Stimulated activated naive CD8-positive, alpha-beta T cell treated with anti-CD3 and anti-CD28 coated beads, Interleukin-15, Interleukin-2, amounts not matched to agents 100 ng/mL and 50 ng/mL, for 24 hours (primary cell): ENCODE data around the gene PDCL3.
A peak's percentile ranks its signal among the peaks of the same experiment; 100 is the strongest.

Experiments
- H3K27ac Mint-ChIP-seq: one replicate; pipeline ENCODE4 v1.8.0; 2021; ENCODE audit warnings: mild to moderate bottlenecking, mixed read lengths
- H3K27me3 Mint-ChIP-seq: one replicate; pipeline ENCODE4 v1.8.0; 2021; ENCODE audit warnings: mixed read lengths
- H3K36me3 Mint-ChIP-seq: one replicate; pipeline ENCODE4 v1.8.0; 2021; ENCODE audit warnings: low read depth, mixed read lengths
- H3K4me1 Mint-ChIP-seq: one replicate; pipeline ENCODE4 v1.8.0; 2021; ENCODE audit warnings: low read depth, mixed read lengths
- H3K4me3 Mint-ChIP-seq: one replicate; pipeline ENCODE4 v1.8.0; 2021; ENCODE audit warnings: mild to moderate bottlenecking, mixed read lengths
- H3K9me3 Mint-ChIP-seq: one replicate; pipeline ENCODE4 v1.8.0; 2021; ENCODE audit warnings: mixed read lengths

PDCL3 gene

DNA sequence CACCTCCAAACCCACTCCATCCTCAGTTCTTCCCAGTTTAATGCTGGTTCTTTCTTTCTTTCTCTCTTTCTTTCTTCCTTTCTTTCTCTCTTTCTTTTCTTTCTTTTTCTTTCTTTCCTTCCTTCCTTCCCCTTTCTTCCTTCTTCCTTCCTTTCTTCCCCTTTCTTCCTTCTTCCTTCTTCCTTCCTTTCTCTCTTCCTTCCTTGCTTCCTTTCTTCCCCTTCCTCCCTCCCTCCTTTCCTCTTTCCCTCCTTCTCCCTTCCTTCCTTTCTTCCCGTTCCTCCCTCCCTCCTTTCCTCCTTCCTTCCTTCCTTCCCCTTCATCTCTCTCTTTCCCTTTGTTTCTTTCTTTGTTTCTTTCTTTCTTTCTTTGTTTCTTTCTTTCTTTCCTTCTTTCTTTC is 50.9 kb downstream of the PDCL3 start:
- no peaks in the 10 kb centered on the region for H3K36me3 Mint-ChIP-seq
- no peaks in the 10 kb centered on the region for H3K9me3 Mint-ChIP-seq
- no peaks in the 10 kb centered on the region for H3K4me1 Mint-ChIP-seq
- no peak overlapping the region for H3K4me3 Mint-ChIP-seq
- H3K27ac Mint-ChIP-seq: peak overlapping the region; percentile 45
- H3K27me3 Mint-ChIP-seq: no peaks in the 10 kb centered on the region

DNA sequence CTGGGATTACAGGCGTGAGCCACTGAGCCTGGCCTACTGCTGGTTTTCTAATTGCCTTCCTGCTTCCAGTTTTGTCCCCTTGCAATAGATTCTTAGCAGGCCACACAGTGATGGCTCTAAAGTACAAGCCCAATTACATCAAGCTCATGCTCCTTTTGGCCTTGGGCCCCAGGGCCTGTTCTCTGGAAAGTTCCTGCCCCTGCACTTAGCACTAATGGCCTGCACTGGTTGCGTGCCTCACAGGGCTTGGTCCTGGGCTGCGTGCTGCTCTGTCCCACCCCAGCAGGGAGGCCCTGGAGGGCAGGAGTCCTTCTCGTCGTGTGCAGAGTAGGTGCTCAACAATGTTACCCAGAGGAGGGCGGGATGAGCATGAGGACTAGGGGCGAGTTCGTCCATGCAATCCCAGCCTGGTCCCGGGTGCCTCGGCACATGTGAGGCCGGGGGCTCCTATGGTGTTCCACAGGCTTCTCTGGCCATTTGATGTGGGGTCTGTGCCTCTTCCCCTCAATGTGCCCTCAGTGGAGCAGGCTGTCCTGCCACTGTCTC is 51.7 kb downstream of the PDCL3 start:
- H3K36me3 Mint-ChIP-seq: no peaks in the 10 kb centered on the region
- no peaks in the 10 kb centered on the region for H3K9me3 Mint-ChIP-seq
- H3K4me1 Mint-ChIP-seq: no peaks in the 10 kb centered on the region
- H3K4me3 Mint-ChIP-seq: no peak overlapping the region
- no peaks in the 10 kb centered on the region for H3K27me3 Mint-ChIP-seq
- peak overlapping the region; percentile 49 for H3K27ac Mint-ChIP-seq

DNA sequence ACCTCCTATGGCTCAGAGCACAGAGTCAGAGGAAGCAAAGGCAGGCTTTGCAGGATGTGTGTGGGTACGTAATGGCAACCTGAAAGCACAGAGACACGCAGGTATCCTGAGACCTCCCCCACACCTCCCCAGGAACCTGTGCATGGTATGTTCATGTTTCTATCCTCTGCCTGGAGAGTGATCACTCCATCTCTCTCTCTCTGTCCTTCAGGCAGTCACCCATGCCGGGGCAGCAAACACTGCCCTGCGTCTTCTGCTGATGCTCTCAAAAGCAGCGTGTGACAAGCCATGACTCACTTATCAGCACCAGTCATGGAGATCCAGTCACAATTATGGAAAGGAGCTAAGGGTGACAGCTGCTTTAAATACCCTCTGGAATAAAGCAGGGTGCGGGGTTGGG is 52.7 kb downstream of the PDCL3 start:
- H3K36me3 Mint-ChIP-seq: no peaks in the 10 kb centered on the region
- H3K27ac Mint-ChIP-seq: no peak overlapping the region
- no peaks in the 10 kb centered on the region for H3K4me1 Mint-ChIP-seq
- H3K4me3 Mint-ChIP-seq: no peak overlapping the region
- H3K9me3 Mint-ChIP-seq: no peaks in the 10 kb centered on the region
- H3K27me3 Mint-ChIP-seq: no peaks in the 10 kb centered on the region

DNA sequence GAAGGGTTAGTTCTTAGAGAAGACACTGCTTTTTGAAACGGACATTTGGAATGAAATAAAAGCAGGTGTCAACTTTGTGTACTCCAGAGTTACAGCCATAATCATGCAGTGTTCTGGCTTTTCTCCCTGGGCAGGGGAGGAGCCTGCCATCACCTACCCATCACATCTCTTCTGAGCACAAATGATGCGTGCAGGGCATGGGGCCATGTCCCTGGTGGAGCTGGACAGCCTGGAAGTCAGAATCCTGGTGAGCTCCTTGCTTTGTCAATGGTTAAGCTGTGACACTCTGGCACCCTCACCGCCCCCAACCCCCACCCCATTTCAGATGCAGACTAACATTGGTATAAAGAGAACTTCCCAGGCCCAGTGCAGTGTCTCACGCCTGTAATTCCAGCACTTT is 53.1 kb downstream of the PDCL3 start:
- Mint-ChIP-seq H3K36me3 (no peaks in the 10 kb centered on the region), H3K4me3 (no peak overlapping the region), H3K27me3 (no peaks in the 10 kb centered on the region), H3K9me3 (no peaks in the 10 kb centered on the region), H3K27ac (no peak overlapping the region), H3K4me1 (no peaks in the 10 kb centered on the region)

DNA sequence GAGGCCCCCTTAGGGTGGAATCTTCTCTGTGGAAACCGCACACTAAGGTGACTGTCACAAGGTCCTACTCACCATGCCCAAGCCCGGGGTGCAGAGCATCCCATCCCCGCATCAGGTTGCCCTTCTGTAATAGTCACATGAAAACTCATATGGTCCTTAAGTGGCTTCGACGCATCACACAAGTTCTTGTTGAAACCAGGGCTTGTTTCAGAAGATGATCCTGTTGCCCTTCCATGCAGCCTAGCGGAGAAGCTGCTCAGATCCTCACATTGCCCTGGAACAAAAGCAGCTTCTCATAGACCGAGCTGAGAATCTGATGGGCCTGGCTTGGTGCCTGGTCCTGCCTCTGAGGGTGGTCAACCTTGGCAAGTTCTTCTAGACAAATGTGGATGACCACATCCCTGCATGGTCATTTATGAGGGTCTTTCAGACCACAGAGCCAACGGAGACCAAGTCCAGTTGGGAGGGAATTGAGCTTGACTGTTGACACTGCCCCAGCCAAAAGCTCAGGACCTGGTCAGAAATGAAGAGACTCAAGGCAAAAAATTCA is 54.1 kb downstream of the PDCL3 start:
- Mint-ChIP-seq H3K27me3 (no peaks in the 10 kb centered on the region), H3K9me3 (no peaks in the 10 kb centered on the region), H3K36me3 (no peaks in the 10 kb centered on the region), H3K4me3 (no peak overlapping the region), H3K4me1 (no peaks in the 10 kb centered on the region), H3K27ac (no peak overlapping the region)

DNA sequence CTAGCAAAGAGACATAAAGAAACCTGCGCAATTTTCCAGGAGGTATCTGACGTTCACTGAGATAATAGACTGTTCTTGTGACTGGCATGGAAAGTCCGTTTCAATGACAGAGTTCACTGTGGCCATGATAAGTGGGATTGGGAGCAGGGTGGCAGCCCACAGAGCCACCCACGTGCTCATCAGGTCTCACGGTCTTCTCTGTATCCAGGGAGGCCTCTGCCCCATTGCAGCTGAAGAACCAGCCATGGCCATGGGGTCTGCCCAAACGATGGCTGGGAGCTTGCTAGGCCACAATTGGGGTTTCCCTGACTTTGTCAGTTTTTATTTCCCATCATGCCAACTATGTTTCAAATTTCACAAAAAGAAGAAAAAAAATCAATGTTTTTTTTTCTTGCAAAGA is 57.2 kb downstream of the PDCL3 start:
- H3K27ac Mint-ChIP-seq: no peak overlapping the region
- H3K36me3 Mint-ChIP-seq: no peaks in the 10 kb centered on the region
- no peaks in the 10 kb centered on the region for H3K27me3 Mint-ChIP-seq
- no peaks in the 10 kb centered on the region for H3K4me1 Mint-ChIP-seq
- no peaks in the 10 kb centered on the region for H3K9me3 Mint-ChIP-seq
- no peak overlapping the region for H3K4me3 Mint-ChIP-seq

DNA sequence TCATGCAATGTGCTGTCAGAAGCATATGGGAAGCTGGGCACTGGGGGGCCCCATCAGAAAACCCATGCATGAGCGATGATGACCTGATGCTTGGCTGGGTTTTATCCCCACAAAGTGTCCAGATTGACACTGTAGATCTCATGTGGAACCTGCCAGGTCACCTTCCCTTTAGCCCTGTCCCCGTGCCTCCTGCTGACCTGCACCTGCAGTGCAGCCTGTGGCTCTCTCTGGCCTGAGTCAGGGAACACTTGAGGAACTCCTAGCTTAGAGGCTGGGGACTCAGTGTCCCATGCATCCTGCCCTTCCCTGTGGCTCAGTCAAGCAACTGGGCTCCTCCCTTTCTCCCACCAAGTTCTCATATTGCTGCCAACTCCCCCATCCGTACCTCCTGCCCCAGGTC is 57.7 kb downstream of the PDCL3 start:
- Mint-ChIP-seq H3K27me3 (no peaks in the 10 kb centered on the region), H3K27ac (no peak overlapping the region), H3K36me3 (no peaks in the 10 kb centered on the region), H3K4me3 (no peak overlapping the region), H3K4me1 (no peaks in the 10 kb centered on the region), H3K9me3 (no peaks in the 10 kb centered on the region)

DNA sequence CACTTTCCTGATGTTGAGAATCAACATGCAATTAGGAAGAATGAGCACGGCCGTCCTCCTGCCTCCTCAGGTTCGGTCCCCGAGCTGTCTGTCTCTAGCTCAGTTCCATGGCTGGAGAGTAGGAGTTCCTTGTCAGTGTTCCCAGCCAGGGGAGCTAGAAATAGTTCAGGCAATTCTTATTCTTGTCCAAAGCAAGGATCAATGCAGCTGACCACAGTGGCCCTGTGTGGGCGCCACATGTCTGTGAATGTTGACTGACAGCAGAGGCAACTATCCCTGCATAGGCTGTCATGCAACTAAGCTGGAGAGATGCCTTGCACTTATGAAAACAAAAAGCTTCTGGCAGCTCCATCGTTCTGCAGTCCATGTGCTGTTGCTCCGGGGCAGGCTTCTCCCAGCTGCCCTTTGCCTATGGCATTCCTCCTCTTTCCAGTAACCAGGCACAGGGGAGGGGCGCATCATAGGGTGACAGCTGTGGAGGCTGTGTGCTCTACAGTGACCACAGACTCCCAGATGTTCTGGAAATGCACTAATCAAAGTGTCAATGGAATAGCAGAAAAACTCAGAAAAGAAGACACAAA is 58.7 kb downstream of the PDCL3 start:
- no peak overlapping the region for H3K4me3 Mint-ChIP-seq
- H3K36me3 Mint-ChIP-seq: no peaks in the 10 kb centered on the region
- no peak overlapping the region for H3K27ac Mint-ChIP-seq

DNA sequence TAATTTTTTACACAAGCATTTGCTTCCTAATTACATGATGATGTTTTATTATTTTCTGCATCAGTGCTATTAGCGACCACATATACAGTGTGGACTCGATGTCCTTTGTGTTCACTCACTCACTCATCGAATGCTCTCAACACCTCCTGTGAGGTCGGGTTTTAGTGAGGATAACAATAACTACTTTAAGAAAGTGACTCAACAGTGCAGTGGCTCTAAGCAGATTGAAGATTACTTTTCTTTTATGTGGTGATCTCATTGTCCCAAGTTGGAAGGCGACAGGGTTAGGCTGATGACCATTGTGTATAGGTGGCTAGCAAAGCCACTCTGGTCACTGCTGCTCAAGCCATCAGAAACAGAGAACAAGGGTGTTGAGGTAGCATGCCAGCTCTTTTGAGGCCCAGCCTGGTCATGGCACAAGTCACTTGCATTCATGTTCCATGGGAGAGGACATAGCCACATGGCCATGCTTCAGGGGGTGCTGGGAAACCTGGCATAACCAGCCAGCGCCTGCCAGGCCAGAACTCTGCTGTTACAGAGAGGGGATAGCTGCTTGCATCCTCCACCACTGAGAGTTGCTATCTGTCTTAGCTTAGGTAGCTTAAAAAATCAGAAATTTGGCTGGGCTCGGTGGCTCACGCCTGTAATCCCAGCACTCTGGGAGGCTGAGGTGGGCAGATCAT is 60.4 kb downstream of the PDCL3 start:
- H3K9me3 Mint-ChIP-seq: no peaks in the 10 kb centered on the region
- H3K36me3 Mint-ChIP-seq: no peaks in the 10 kb centered on the region
- no peak overlapping the region for H3K4me3 Mint-ChIP-seq
- no peaks in the 10 kb centered on the region for H3K4me1 Mint-ChIP-seq
- H3K27ac Mint-ChIP-seq: no peak overlapping the region
- no peaks in the 10 kb centered on the region for H3K27me3 Mint-ChIP-seq

More for the DNA sequence above, 58.7 kb downstream of the PDCL3 start:
- Mint-ChIP-seq H3K9me3 (no peaks in the 10 kb centered on the region), H3K27me3 (no peaks in the 10 kb centered on the region), H3K4me1 (no peaks in the 10 kb centered on the region)

DNA sequence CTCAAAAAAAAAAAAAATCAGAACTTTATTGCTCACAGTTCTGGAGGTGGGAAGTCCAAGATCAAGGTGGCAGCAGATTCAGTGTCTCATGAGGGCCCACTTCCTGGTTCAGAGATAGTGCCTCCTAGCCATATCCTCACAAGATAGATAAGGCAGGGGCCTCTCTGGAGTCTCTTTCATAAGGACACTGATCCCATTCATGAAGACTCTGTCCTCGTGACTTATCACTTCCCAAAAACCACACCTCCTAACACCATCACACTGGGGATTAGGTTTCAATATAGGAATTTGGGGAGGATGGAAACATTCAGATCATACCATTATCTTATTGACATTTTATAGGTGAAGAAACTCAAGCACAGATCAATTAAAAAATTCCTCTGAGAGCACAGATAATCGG is 61.1 kb downstream of the PDCL3 start:
- H3K4me3 Mint-ChIP-seq: no peak overlapping the region
- no peak overlapping the region for H3K27ac Mint-ChIP-seq
- H3K27me3 Mint-ChIP-seq: no peaks in the 10 kb centered on the region
- no peaks in the 10 kb centered on the region for H3K9me3 Mint-ChIP-seq
- H3K36me3 Mint-ChIP-seq: no peaks in the 10 kb centered on the region
- H3K4me1 Mint-ChIP-seq: no peaks in the 10 kb centered on the region

DNA sequence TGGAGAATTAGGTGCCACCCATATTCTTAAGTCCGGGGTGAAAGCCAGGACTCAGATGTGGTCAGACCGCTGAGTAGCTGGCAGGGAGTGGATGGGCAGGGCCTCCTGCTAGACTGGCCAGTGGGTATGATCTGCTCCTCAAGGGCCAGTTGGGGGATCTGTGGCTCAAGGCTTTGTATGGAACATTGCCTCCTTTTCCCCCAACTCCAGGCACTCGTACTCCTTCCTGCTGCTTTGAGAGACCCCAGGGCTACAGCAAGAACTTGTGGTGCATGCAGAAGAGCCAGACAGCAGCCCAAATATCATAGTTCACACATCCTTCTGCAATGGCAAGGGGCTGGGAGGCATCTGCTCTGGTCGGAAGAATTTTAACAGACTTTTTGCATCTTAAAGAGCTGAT is 61.7 kb downstream of the PDCL3 start:
- H3K9me3 Mint-ChIP-seq: no peaks in the 10 kb centered on the region
- no peaks in the 10 kb centered on the region for H3K4me1 Mint-ChIP-seq
- no peak overlapping the region for H3K4me3 Mint-ChIP-seq
- H3K27me3 Mint-ChIP-seq: no peaks in the 10 kb centered on the region
- H3K36me3 Mint-ChIP-seq: no peaks in the 10 kb centered on the region
- H3K27ac Mint-ChIP-seq: no peak overlapping the region

DNA sequence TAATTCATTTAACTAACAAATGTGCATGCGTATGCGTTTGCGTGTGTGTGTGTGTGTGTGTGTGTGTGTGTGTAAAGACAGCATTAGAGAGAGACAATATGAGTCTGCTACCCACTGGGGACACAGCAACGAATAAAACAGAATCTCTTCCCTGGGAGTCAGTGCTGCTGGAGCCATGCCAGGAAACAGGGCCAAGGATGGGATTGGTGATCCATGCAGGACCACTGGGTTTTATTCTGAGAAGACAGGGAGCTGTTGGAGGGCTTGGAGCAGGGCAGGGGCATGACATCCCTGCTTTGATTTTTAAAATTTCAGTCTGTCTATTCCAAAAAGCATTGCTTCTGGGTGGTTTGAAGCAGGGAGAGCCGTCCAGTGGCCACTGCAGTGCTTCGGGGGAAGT is 62.9 kb downstream of the PDCL3 start:
- Mint-ChIP-seq H3K4me1 (peaks cover 11% of the 10 kb centered on the region), H3K27ac (no peak overlapping the region), H3K4me3 (no peak overlapping the region), H3K9me3 (no peaks in the 10 kb centered on the region), H3K27me3 (no peaks in the 10 kb centered on the region), H3K36me3 (no peaks in the 10 kb centered on the region)
